Subcutaneous abdominal adipose tissue (tissue), 5 donors: Measurements from ENCODE around the gene KLF1.

Experiments
- H3K27ac ChIP-seq: one replicate; pipeline ENCODE4 v1.7.0; 2013; ENCODE audit warnings: low read depth, mild to moderate bottlenecking, inconsistent platforms, low read length, moderate library complexity
- H3K27me3 ChIP-seq, 5 donors: one replicate each; pipeline ENCODE4 v1.7.0; 2013; ENCODE audit warnings: low read length in 5 of 5, inconsistent platforms in 1 of 5; ENCODE audit not compliant: control insufficient read depth in 5 of 5, insufficient read depth in 4 of 5
- H3K36me3 ChIP-seq, 5 donors: one replicate each; pipeline ENCODE4 v1.7.0; 2013; ENCODE audit warnings: low read length in 5 of 5; ENCODE audit not compliant: control insufficient read depth in 5 of 5, insufficient read depth in 5 of 5
- H3K4me1 ChIP-seq, 5 donors: one replicate each; pipeline ENCODE4 v1.7.0; 2013; ENCODE audit warnings: low read length in 5 of 5, mild to moderate bottlenecking in 3 of 5, moderate library complexity in 1 of 5; ENCODE audit not compliant: control insufficient read depth in 5 of 5, insufficient read depth in 5 of 5
- H3K4me3 ChIP-seq, 5 donors: one replicate each; pipeline ENCODE4 v1.7.0; 2013; ENCODE audit warnings: low read length in 5 of 5, low read depth in 1 of 5
- H3K9ac ChIP-seq, 5 donors: one replicate each; pipeline ENCODE4 v1.7.0; 2013; ENCODE audit warnings: low read length in 5 of 5, mild to moderate bottlenecking in 4 of 5, moderate library complexity in 3 of 5
- H3K9me3 ChIP-seq, 5 donors: one replicate each; pipeline ENCODE4 v1.7.0; 2013; ENCODE audit warnings: low read length in 5 of 5; ENCODE audit not compliant: control insufficient read depth in 5 of 5
- donor health status: healthy.
- donor health status: healthy.
- donor health status: healthy.
- donor health status: healthy.
- donor health status: healthy.

Gene KLF1

DNA sequence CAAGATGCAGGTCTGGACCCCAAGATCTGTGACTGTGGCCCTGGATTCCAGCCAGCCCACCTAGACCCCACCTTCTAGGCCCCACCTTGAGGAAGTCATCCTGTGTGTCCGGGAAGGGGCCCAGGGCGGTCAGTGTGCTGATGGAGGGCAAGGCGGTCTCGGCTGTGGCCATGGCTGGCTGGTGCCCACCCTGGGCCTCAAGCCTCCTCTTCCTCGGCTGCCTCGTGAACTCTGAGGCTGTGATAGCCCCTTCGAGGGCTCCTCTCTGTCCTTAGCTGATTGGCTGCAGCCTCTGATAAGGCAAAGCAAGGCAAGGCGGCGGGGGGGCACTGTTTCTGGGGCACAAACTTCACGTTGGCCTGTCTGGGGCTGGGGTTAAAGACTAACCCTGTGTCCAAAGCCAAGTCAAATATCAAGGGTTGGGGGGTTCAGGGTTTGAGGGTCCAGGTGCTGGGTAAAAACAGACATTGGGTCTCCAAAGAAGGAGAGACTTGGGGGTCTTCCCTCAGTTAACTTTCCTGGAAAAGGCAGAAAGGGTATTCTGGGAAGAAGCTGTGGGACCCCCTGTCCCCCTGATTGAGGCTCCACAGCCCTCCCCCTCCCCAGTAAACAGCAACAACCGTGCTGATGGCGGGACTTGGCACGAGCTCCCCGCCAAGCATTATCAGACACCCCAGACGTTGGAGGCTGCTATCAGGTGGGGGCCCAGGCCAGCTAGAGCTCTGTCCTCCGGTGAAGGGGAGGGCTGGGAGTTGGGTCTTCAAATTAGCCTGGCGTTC is at the start of gene KLF1:
KLF1 (minus strand) TSS at position 233 of the 779 bp plus-strand sequence; CDS start at position 172, 61 bp downstream.
- Histone ChIP-seq H3K9ac (no peak within 1 kb of the TSS), H3K9me3 (peaks cover 5 to 17% (median 10%) of the 10 kb centered on the region in 5 donors), H3K4me1 (peaks cover 0 to 32% (median 30%) of the 10 kb centered on the region in 5 donors), H3K27me3 (peaks cover 6 to 26% (median 9%) of the 10 kb centered on the region in 5 donors), H3K36me3 (no peaks in the 10 kb centered on the region), H3K27ac (no peak within 1 kb of the TSS), H3K4me3 (peak within 1 kb of the TSS in 1 of 5 donors; percentile 62)

DNA sequence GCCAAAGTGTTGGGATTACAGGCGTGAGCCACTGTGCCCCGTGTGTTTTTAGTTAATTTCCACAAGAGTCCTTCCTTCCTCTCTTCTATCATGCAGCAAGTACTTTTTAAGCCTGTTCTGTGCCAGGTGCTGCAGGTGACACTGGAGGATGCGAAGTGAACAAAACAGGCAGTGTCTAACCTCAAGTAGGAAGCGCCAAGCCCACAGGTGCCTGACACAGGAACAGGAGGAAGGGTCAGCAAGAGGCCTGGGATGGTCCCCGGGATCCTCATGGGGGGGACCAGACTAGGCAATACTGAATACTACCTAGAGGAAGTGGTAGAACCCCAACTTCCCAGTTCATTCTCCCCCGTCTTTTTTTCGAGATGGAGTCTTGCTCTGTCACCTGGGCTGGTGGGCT is 49.6 kb upstream of the KLF1 start:
- Histone ChIP-seq H3K9me3 (no peaks in the 10 kb centered on the region), H3K4me1 (peaks cover 16 to 61% (median 51%) of the 10 kb centered on the region in 5 donors), H3K27ac (no peak overlapping the region)

DNA sequence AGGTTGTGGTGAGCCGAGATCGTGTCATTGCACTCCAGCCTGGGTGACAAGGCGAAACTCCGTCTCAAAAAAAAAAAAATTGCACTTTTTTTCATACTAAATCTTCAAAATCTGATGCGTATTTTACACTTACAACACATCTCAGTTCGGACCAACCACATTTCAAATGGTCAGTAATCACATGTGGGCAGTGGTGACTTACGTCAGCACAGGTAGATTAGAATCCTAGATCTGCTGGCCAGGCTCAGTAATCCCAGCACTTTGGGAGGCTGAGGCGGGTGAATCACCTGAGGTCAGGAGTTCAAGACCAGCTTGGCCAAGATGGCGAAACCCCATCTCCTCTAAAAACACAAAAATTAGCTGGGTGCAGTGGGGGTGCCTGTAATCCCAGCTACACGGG is 48.1 kb upstream of the KLF1 start:
- H3K4me1 ChIP-seq: peaks cover 13 to 49% (median 41%) of the 10 kb centered on the region in 5 donors
- H3K27me3 ChIP-seq: no peaks in the 10 kb centered on the region
- no peaks in the 10 kb centered on the region for H3K9me3 ChIP-seq
- H3K27ac ChIP-seq: no peak overlapping the region
- H3K36me3 ChIP-seq: peaks cover 0 to 13% (median 10%) of the 10 kb centered on the region in 5 donors
- H3K9ac ChIP-seq: no peak overlapping the region
- no peak overlapping the region for H3K4me3 ChIP-seq

More for the DNA sequence above, 49.6 kb upstream of the KLF1 start:
- Histone ChIP-seq H3K36me3 (peaks cover 0 to 23% (median 18%) of the 10 kb centered on the region in 5 donors), H3K4me3 (no peak overlapping the region), H3K9ac (no peak overlapping the region), H3K27me3 (no peaks in the 10 kb centered on the region)

DNA sequence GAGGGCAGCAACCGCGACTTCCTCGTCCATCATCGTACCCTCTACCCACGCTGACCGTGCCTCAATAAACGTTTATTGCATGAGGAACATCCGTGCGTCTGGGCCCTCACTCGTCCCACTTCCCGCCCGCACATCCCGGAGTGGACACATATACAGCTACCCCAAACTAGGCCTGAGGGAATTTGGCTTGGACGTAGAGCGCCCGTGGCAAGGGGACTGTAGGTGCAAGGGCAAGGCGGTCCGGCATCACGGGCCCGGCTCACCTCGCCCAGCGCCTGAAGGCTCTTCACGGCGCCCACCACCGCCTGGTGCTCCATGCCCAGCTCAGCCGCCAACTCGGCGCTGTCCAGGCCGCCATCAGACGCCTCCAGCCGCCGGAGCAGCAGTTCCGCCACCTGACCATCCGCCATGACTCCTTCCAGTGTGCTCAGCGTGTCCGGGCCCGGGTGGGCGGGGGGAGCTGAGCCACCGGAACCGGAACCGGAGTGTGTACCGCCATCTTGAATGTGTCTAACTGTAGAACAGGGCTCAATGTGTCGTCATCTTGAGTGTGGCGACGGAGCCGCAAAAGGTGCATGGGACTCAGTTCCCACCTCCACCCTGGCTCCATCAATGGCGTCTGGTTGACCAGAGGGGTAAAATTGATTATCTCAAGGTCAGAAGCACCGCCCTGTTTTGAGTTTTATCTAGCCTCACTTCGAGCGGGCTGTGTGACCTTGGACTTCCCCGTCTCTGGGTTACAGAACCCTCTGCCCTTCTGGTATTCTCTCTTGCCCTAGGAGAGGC is 46.5 kb upstream of the KLF1 start, which contains the start of gene FARSA:
FARSA (minus strand) TSS at position 425 of the 786 bp plus-strand sequence; CDS start at position 410, 15 bp downstream.
- Histone ChIP-seq H3K36me3 (peaks cover 3 to 24% (median 20%) of the 10 kb centered on the region in 5 donors), H3K9ac (peak within 1 kb of the TSS; percentile 80 to 94 (median 87)), H3K27ac (peak within 1 kb of the TSS; percentile 74), H3K4me1 (peaks cover 10 to 33% (median 27%) of the 10 kb centered on the region in 5 donors), H3K4me3 (peak within 1 kb of the TSS; percentile 93 to 100 (median 99)), H3K27me3 (no peaks in the 10 kb centered on the region), H3K9me3 (no peaks in the 10 kb centered on the region)

DNA sequence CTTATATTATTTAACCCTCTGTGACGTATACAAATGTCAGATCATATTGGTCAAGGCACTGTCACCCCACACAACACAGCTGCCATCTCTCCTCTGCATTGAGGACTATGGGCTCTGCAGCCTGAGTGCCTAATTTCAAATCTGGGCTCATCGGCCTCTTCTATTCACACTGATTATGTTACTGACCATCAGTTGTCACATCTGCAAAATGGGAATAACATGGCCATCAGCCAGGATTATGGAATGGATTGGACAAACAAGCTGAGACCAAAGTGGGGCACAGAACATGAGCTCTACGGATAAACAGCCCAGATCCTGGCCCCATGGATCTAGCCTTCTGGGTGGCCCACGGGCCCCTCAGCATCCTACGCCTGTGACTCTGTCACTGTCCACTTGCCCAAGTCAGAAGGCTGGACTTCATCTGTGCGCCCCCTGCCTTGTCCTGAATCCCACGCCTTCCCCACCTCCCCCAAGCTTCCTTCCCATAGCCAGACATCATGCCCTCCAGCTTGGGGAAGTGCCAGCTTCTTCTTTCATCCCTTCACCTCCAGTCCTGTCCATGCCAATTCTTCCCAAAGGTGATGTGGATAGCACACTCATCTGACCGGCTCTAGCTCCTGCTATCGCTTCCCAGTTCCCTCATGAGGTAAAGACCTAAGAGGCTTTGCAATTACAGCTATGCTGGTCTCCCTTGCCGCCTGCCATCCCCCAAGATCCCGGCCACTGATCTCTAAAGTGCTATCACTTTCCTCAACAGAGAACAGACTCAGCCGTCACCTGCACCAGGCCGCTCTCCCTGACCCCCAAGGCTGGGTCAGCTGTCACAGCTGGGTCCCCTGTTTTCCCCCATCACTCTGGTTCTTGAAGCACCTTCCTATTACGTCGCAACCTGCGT is 45.6 kb upstream of the KLF1 start:
- H3K9me3 ChIP-seq: no peaks in the 10 kb centered on the region
- peaks cover 10 to 27% (median 23%) of the 10 kb centered on the region in 5 donors for H3K4me1 ChIP-seq
- no peaks in the 10 kb centered on the region for H3K27me3 ChIP-seq
- peak overlapping the region; percentile 74 for H3K27ac ChIP-seq
- H3K4me3 ChIP-seq: peak overlapping the region; percentile 93 to 100 (median 99)
- H3K36me3 ChIP-seq: peaks cover 3 to 32% (median 25%) of the 10 kb centered on the region in 5 donors
- H3K9ac ChIP-seq: peak overlapping the region; percentile 80 to 94 (median 87)

DNA sequence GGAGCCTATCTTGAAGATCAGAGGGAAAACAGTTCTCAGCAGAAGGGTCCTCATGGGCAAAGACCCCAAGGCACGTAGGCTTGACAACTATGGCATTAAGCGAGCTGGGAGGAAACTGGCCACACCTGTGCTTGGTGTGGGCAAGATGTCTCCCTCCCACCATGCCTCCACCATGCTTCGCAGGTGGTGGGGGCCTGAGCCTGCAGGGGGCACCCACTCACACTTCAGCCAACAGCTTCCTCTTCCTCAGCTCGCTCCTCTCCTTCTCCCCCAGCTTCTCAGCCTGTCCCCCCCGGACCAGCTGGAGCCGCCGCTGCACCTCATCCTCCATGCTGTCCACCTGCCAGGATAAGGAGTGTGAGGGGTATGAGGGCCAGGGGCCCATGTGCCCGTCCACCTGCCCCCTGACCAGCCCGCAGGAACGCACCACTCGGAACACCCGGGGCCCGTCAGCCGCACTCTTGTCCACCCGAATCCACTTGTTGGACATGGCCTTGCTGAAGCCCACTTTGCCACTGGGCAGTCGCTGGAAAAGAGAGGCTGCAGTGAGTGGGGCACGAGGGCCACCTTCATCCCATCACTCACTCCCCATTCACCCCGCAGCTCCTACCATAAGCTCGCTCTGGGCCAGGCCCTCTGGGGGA is 43.1 kb upstream of the KLF1 start:
- Histone ChIP-seq H3K4me1 (peaks cover 10 to 23% (median 19%) of the 10 kb centered on the region in 5 donors), H3K27me3 (no peaks in the 10 kb centered on the region), H3K27ac (no peak overlapping the region), H3K4me3 (no peak overlapping the region), H3K36me3 (peaks cover 3 to 53% (median 38%) of the 10 kb centered on the region in 5 donors), H3K9me3 (no peaks in the 10 kb centered on the region), H3K9ac (no peak overlapping the region)

DNA sequence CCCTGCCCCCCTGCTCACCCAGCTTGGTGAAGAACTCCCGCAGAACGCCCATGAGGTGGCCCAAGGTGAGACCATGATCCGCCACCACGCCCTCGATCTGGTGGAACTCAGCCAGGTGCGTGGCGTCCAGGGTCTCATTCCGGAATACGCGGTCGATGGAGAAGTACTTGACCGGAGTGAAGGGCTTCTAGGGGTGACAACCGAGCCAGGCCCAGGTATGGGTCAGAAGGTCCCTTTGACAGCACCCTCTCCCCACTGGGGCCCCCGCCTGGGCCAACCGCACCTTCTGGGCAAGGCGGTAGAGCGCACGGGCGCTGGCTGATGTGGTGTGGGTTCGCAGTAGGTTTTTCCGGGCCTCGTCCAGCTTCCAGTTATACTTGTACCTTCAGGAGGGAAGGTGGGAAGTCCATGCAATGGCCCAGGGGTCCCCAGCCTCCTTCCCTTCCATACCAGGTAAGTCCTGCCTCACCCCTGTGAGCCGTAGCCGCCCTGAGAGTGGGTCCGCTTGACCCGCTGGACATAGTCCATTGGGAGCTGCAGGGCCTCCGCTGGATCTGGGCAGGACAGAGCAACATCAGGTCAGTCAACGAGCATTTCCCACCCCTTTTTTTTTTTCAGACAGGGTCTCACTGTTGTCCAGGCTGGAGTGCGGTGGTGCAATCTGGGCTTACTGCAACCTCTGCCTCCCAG is 37.8 kb upstream of the KLF1 start:
- Histone ChIP-seq H3K27ac (no peak overlapping the region), H3K27me3 (no peaks in the 10 kb centered on the region), H3K4me1 (peaks cover 0 to 7% (median 0%) of the 10 kb centered on the region in 5 donors), H3K9me3 (no peaks in the 10 kb centered on the region), H3K36me3 (peaks cover 3 to 71% (median 58%) of the 10 kb centered on the region in 5 donors), H3K9ac (no peak overlapping the region), H3K4me3 (no peak overlapping the region)

DNA sequence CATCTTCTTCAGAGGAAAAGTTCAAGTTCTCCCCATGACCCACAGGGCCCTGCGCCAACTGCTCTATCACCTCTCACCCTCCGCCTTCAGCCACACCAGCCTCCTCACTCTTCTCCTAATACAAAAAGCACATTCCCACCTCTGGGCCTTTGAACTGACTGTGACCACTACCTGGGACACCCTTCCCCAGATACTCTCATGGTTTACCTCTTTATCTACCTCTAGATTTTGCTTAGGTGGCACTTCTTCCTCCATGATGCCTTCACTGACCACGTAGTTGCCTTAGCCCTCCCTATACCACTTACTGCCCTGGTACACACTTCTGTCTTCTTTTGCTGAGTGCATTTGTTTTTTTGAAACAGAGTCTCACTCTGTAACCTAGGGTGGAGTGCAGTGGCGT is 36.0 kb upstream of the KLF1 start:
- Histone ChIP-seq H3K9me3 (no peaks in the 10 kb centered on the region), H3K36me3 (peaks cover 0 to 53% (median 42%) of the 10 kb centered on the region in 5 donors), H3K9ac (no peak overlapping the region), H3K4me1 (peaks cover 0 to 14% (median 8%) of the 10 kb centered on the region in 5 donors), H3K27ac (no peak overlapping the region), H3K27me3 (no peaks in the 10 kb centered on the region), H3K4me3 (no peak overlapping the region)
